Panc1 (cell line): Measurements from ENCODE around the gene WWOX. TPM values are rescaled to one million over a fixed set of nuclear protein-coding genes. Genes with fewer than 3 reads are reported as not detected.

ENCODE experiments used
- ATAC-seq: fragments of 200-7000 bp; cut with Tn5 transposase; 2 replicates; pipeline ENCODE4 v1.9.1; 2020; ENCODE audit warnings: mild to moderate bottlenecking, moderate library complexity
- BruUV-seq: library from RNA; stranded (reverse); fragments of 400-500 nt; replicated peaks from 2 replicates; lab custom pipeline; 2021; lab: Mats Ljungman, UMichigan
- CTCF ChIA-PET: fragments of 300-600 bp; sonication (Branson Sonifier 250); formaldehyde crosslinking; loops from one replicate; lab custom pipeline; 2022; ENCODE audit warnings: antibody characterized with exemption; lab: Charles Lee
- POLR2A ChIA-PET: fragments of 300-600 bp; sonication (Branson Sonifier 250); formaldehyde crosslinking; loops from one replicate; lab custom pipeline; 2022; ENCODE audit warnings: antibody characterized with exemption; lab: Charles Lee
- DNase-seq: peaks from one replicate; pipeline ENCODE4 v3.0.0-alpha.2; 2010; ENCODE audit warnings: low read depth, low spot score
- H3K27ac ChIP-seq: 2 replicates; pipeline ENCODE4 v1.5.1; 2011; ENCODE audit warnings: mild to moderate bottlenecking, low read length, inconsistent platforms
- H3K27me3 ChIP-seq: fragments of 200-500 bp; sonication (Bioruptor generic); 2 replicates; pipeline ENCODE4 v1.6.0; 2014; ENCODE audit warnings: low read length, inconsistent platforms; ENCODE audit not compliant: control insufficient read depth, insufficient read depth
- H3K36me3 ChIP-seq: fragments of 200-500 bp; sonication (Bioruptor generic); 2 replicates; pipeline ENCODE4 v1.5.1; 2014; ENCODE audit warnings: inconsistent platforms, mild to moderate bottlenecking, low read length, moderate library complexity; ENCODE audit not compliant: control insufficient read depth, insufficient read depth
- H3K4me1 ChIP-seq: 2 replicates; pipeline ENCODE4 v1.5.1; 2011; ENCODE audit warnings: inconsistent platforms, mild to moderate bottlenecking, low read length, moderate library complexity; ENCODE audit not compliant: control insufficient read depth, insufficient read depth
- H3K4me3 ChIP-seq, 2 experiments: 2 replicates each; pipeline ENCODE4 v1.5.1; 2011 to 2012; ENCODE audit warnings: low read depth in 2 of 2, low read length in 2 of 2, mild to moderate bottlenecking in 2 of 2, inconsistent platforms in 1 of 2, moderate library complexity in 1 of 2
- H3K9me3 ChIP-seq: fragments of 200-500 bp; sonication (Bioruptor generic); 2 replicates; pipeline ENCODE4 v1.5.1; 2014; ENCODE audit warnings: low read depth, mild to moderate bottlenecking, inconsistent platforms, low read length, moderate library complexity; ENCODE audit not compliant: control insufficient read depth, insufficient read depth
- POLR2AphosphoS5 ChIP-seq: IDR thresholded peaks from 2 replicates; pipeline ENCODE4 v1.6.1; 2012; ENCODE audit warnings: mild to moderate bottlenecking, low read depth, low read length, moderate library complexity
- REST ChIP-seq, 2 experiments: IDR thresholded peaks; 2 replicates each; pipeline ENCODE4 v1.6.1; 2011 to 2012; ENCODE audit warnings: low read depth in 2 of 2, control low read depth in 1 of 2, low read length in 1 of 2, mild to moderate bottlenecking in 1 of 2, moderate library complexity in 1 of 2; ENCODE audit not compliant: insufficient read depth in 1 of 2
- TCF7L2 ChIP-seq: IDR thresholded peaks from 2 replicates; pipeline ENCODE4 v1.6.1; 2011; ENCODE audit warnings: mild to moderate bottlenecking, low read depth, low read length, inconsistent platforms
- in situ Hi-C: cut with HindIII; loops from 2 replicates; pipeline ENCODE4 v1.10.0; 2016; ENCODE audit warnings: low sequenced_read_pairs, low pct_unique_long_range_greater_than_20kb
- intact Hi-C: fragments of 100-400 bp; cut with micrococcal nuclease; formaldehyde crosslinking; loops from one replicate; pipeline ENCODE4 v1.10.0; 2022; ENCODE audit not compliant: unreplicated experiment
- total RNA-seq: library from RNA; stranded (reverse); gene quantifications from one replicate; pipeline ENCODE4 v1.2.1, GENCODE V29; 2021; ENCODE audit not compliant: unreplicated experiment

WWOX gene
- total RNA-seq, 1 experiment from 2014 or later = 12.5 TPM

GRCh38 chr16:78381060-78381459 lies 281.6 kb downstream of the WWOX start:
- intact Hi-C loops = no loop called here
- in situ Hi-C loops = no loop called here
- ATAC-seq (no peak), DNase-seq (no peak)
- H3K4me1 ChIP-seq = no peaks in the 10 kb centered on the region
- no peak overlapping the region for H3K4me3 ChIP-seq
- no TSS peak for BruUV-seq
- no peaks in the 10 kb centered on the region for H3K27me3 ChIP-seq
- ChIA-PET CTCF (no interaction called here), POLR2A (no interaction called here)
- no peak overlapping the region for H3K27ac ChIP-seq
- H3K9me3 ChIP-seq = no peaks in the 10 kb centered on the region
- no peaks in the 10 kb centered on the region for H3K36me3 ChIP-seq
- no peak for TF ChIP-seq TCF7L2
- no peak for TF ChIP-seq REST (IDR thresholded peaks at IDR 0.05; ENCODE audit: insufficient read depth in 1 of 2, low read depth in 2 of 2, low read length in 1 of 2)

GRCh38 chr16:78383118-78383517 lies 283.7 kb downstream of the WWOX start:
- H3K36me3 ChIP-seq = no peaks in the 10 kb centered on the region
- no peak for TF ChIP-seq POLR2AphosphoS5
- no peak overlapping the region for H3K27ac ChIP-seq
- ChIA-PET POLR2A (no interaction called here), CTCF (no interaction called here)
- no peak for DNase-seq
- H3K9me3 ChIP-seq = no peaks in the 10 kb centered on the region
- no TSS peak for BruUV-seq
- intact Hi-C loops (no loop called here), in situ Hi-C loops (no loop called here)
- no peaks in the 10 kb centered on the region for H3K4me1 ChIP-seq
- H3K4me3 ChIP-seq = no peak overlapping the region
- no peaks in the 10 kb centered on the region for H3K27me3 ChIP-seq
- no peak for ATAC-seq

GRCh38 chr16:78385086-78385805 lies 285.8 kb downstream of the WWOX start:
- ATAC-seq (no peak), DNase-seq (no peak)
- ChIA-PET POLR2A (no interaction called here), CTCF (no interaction called here)
- TF ChIP-seq TCF7L2 = no peak
- intact Hi-C loops = no loop called here
- in situ Hi-C loops = no loop called here
- H3K27ac ChIP-seq = no peak overlapping the region
- no TSS peak for BruUV-seq
- H3K27me3 ChIP-seq = no peaks in the 10 kb centered on the region
- no peak overlapping the region for H3K4me3 ChIP-seq
- no peaks in the 10 kb centered on the region for H3K9me3 ChIP-seq
- H3K4me1 ChIP-seq = no peaks in the 10 kb centered on the region
- H3K36me3 ChIP-seq = no peaks in the 10 kb centered on the region
